HepG2 (cell line): ENCODE results near the gene CLPSL2. TPM values are rescaled to one million over a fixed set of nuclear protein-coding genes. Genes with fewer than 3 reads are reported as not detected.

Source experiments
- BCL3 ChIP-seq: sonication (generic); formaldehyde crosslinking; IDR thresholded peaks from 2 replicates; pipeline ENCODE4 v1.5.1; 2020; ENCODE audit warnings: mild to moderate bottlenecking, missing genetic modification reagents, moderate library complexity
- CBX2 ChIP-seq, 2 experiments: fragments of 200-600 bp in 1 of 2; sonication (generic); formaldehyde crosslinking in 1 of 2; IDR thresholded peaks; 2 replicates each; pipeline versions ENCODE4 v1.7.0 to v1.8.1; 2018 to 2022; ENCODE audit warnings: low read depth in 2 of 2, low read length in 1 of 2, mild to moderate bottlenecking in 1 of 2, missing genetic modification reagents in 1 of 2
- DNMT1 ChIP-seq: sonication (generic); formaldehyde crosslinking; IDR thresholded peaks from 2 replicates; pipeline ENCODE4 v1.5.1; 2020; ENCODE audit warnings: mild to moderate bottlenecking, missing genetic modification reagents
- HMGXB3 ChIP-seq: sonication (generic); formaldehyde crosslinking; IDR thresholded peaks from 2 replicates; pipeline ENCODE4 v1.4.0; 2020; ENCODE audit warnings: missing genetic modification reagents, borderline replicate concordance
- HOXA3 ChIP-seq: sonication (generic); formaldehyde crosslinking; IDR thresholded peaks from 2 replicates; pipeline ENCODE4 v1.5.0; 2020; ENCODE audit warnings: missing genetic modification reagents
- IRF2 ChIP-seq: IDR thresholded peaks from 2 replicates; pipeline ENCODE4 v1.6.1; 2018; ENCODE audit warnings: missing genetic modification reagents, missing compliant biosample characterization
- KDM6A ChIP-seq: IDR thresholded peaks from 2 replicates; pipeline ENCODE4 v1.6.1; 2016; ENCODE audit warnings: low read depth
- NCOR1 ChIP-seq: fragments of 200-600 bp; sonication (generic); IDR thresholded peaks from 2 replicates; pipeline ENCODE4 v1.7.0; 2017; ENCODE audit warnings: antibody characterized with exemption, low read length, borderline replicate concordance
- NFYC ChIP-seq: IDR thresholded peaks from 2 replicates; pipeline ENCODE4 v1.6.1; 2016; ENCODE audit warnings: missing genetic modification reagents, missing compliant biosample characterization
- RBFOX2 ChIP-seq: fragments of 200-400 bp; formaldehyde crosslinking; IDR thresholded peaks from 2 replicates; pipeline ENCODE4 v1.6.1; 2017; ENCODE audit warnings: low read depth, mild to moderate bottlenecking, low read length
- SMAD3 ChIP-seq: sonication (generic); formaldehyde crosslinking; IDR thresholded peaks from 2 replicates; pipeline ENCODE4 v1.4.0; 2020; ENCODE audit warnings: missing genetic modification reagents
- STAT5B ChIP-seq: sonication (generic); formaldehyde crosslinking; IDR thresholded peaks from 2 replicates; pipeline ENCODE4 v1.4.0; 2020; ENCODE audit warnings: missing genetic modification reagents
- ZFX ChIP-seq: sonication (generic); formaldehyde crosslinking; IDR thresholded peaks from 2 replicates; pipeline ENCODE4 v1.4.0; 2020; ENCODE audit warnings: mild to moderate bottlenecking, low read depth, missing genetic modification reagents, moderate library complexity
- ZKSCAN5 ChIP-seq: sonication (generic); formaldehyde crosslinking; IDR thresholded peaks from 2 replicates; pipeline ENCODE4 v1.5.1; 2020; ENCODE audit warnings: mild to moderate bottlenecking, missing genetic modification reagents
- ZMYM4 ChIP-seq: sonication (generic); formaldehyde crosslinking; IDR thresholded peaks from 2 replicates; pipeline ENCODE4 v1.8.1; 2023; ENCODE audit warnings: mild to moderate bottlenecking, missing genetic modification reagents
- ZNF543 ChIP-seq: sonication (generic); formaldehyde crosslinking; IDR thresholded peaks from 2 replicates; pipeline ENCODE4 v1.4.0; 2020; ENCODE audit warnings: mild to moderate bottlenecking, missing genetic modification reagents
- ZNF552 ChIP-seq: sonication (generic); formaldehyde crosslinking; IDR thresholded peaks from 2 replicates; pipeline ENCODE4 v1.9.0; 2022; ENCODE audit warnings: missing genetic modification reagents, mild to moderate bottlenecking, borderline replicate concordance
- ZNF644 ChIP-seq: IDR thresholded peaks from 2 replicates; pipeline ENCODE4 v1.6.1; 2016; ENCODE audit warnings: low read depth
- ZNF75D ChIP-seq: sonication (generic); formaldehyde crosslinking; IDR thresholded peaks from 2 replicates; pipeline ENCODE4 v1.8.1; 2023; ENCODE audit warnings: missing genetic modification reagents, mild to moderate bottlenecking, borderline replicate concordance
- ZNF777 ChIP-seq: sonication (generic); formaldehyde crosslinking; IDR thresholded peaks from 2 replicates; pipeline ENCODE4 v1.4.0; 2020; ENCODE audit warnings: missing genetic modification reagents
- ZNF850 ChIP-seq: sonication (generic); formaldehyde crosslinking; conservative IDR thresholded peaks from 2 replicates; pipeline ENCODE4 v1.9.0; 2021; ENCODE audit warnings: mild to moderate bottlenecking, missing genetic modification reagents
- polyA plus RNA-seq, 8 experiments: library from polyadenylated mRNA; depleted of rRNA in 3 of 8; stranded (reverse) in 7 of 8; unstranded in 1 of 8; fragments of >200 nt; fragmentation: Illumina TruSeq in 4 of 8; extraction: Trizol in 4 of 8; gene quantifications; 2 replicates each; pipeline versions ENCODE4 v1.2.1 to v1.2.3, GENCODE V29; 2011 to 2016; ENCODE audit warnings: low read depth in 4 of 8, missing spikeins in 1 of 8, mixed read lengths in 1 of 8; ENCODE audit not compliant: insufficient read depth in 1 of 8
- total RNA-seq, 5 experiments: library from RNA; depleted of rRNA; stranded (reverse); fragments of >200 nt; fragmentation: Illumina TruSeq; extraction: Trizol; gene quantifications; 2 replicates each; pipeline ENCODE4 v1.2.3, GENCODE V29; 2016; ENCODE audit warnings: low read depth in 1 of 5
- TF ChIP-seq, protein P1 (sequence below): sonication (generic); formaldehyde crosslinking; IDR thresholded peaks from 2 replicates; pipeline ENCODE4 v1.4.0; 2020; ENCODE audit warnings: missing genetic modification reagents

The CLPSL2 gene
- total and polyA plus RNA-seq, 2 of the 13 experiments (the other 11 are each of a cell fraction or from before 2014, with no cell fraction given), result not detected

DNA sequence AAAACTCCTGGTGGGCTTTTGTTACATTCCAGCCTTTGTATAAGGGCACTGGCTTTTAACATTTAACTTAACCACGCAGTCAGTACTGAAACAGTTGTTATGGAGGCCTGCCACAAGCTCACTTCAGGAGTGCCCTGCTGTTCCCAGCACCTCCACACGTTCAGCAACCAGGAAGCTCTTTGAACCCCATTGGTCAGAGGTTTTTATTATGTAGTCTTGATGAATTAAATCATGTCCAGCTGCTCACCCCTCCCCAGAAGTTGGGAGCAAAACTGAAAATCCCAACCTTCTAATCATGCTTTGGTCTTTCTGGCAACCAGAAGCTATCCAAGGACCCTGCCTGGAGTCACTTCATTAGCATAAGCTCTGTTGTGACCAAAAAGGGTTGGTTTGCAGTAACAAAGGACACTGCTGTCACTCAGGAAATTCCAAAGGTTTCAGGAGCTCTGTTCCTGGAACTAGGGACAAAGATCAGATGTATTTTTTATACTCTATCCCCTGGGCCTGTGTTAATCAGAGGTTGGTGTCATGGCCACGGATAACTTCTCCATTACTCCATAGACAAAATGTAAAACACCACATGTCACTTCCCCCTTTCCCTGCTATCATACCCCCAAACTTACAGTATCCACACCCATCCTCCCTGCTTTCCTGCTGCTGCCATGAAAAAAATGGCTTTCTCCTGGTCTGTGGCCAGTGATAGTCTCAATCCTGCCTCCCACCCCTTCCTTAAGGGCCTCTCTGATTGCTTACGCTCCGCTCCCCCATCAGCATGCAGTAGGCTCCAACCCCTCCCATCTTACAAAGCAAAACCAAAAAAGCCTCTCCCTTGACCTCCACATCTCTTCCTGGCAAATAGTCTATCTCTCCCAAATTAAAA, 36.5 kb upstream of the CLPSL2 start (continued):
- TF ChIP-seq HMGXB3, result no peak
- TF ChIP-seq IRF2 (CRISPR knock-in tag), result 0 out of 2 replicates have a peak, but pooled peaks have one; percentile 53
- no peak for TF ChIP-seq ZKSCAN5 (CRISPR knock-in tag)
- TF ChIP-seq NCOR1, result peak; percentile 89
- 0 out of 2 replicates have a peak, but pooled peaks have one; percentile 40 for TF ChIP-seq ZNF552 (CRISPR knock-in tag)
- no peak for TF ChIP-seq SMAD3 (CRISPR knock-in tag)
- TF ChIP-seq ZNF644, result no peak; the same call in 1 of the 2 replicates
- no peak for TF ChIP-seq DNMT1 (CRISPR knock-in tag)
- TF ChIP-seq, protein P1, sequence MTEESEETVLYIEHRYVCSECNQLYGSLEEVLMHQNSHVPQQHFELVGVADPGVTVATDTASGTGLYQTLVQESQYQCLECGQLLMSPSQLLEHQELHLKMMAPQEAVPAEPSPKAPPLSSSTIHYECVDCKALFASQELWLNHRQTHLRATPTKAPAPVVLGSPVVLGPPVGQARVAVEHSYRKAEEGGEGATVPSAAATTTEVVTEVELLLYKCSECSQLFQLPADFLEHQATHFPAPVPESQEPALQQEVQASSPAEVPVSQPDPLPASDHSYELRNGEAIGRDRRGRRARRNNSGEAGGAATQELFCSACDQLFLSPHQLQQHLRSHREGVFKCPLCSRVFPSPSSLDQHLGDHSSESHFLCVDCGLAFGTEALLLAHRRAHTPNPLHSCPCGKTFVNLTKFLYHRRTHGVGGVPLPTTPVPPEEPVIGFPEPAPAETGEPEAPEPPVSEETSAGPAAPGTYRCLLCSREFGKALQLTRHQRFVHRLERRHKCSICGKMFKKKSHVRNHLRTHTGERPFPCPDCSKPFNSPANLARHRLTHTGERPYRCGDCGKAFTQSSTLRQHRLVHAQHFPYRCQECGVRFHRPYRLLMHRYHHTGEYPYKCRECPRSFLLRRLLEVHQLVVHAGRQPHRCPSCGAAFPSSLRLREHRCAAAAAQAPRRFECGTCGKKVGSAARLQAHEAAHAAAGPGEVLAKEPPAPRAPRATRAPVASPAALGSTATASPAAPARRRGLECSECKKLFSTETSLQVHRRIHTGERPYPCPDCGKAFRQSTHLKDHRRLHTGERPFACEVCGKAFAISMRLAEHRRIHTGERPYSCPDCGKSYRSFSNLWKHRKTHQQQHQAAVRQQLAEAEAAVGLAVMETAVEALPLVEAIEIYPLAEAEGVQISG, result 0 out of 2 replicates have a peak, but pooled peaks have one; percentile 20
- peak; percentile 50 for TF ChIP-seq HOXA3 (CRISPR knock-in tag)
- TF ChIP-seq RBFOX2, result no peak
- TF ChIP-seq ZNF850, result no peak
- TF ChIP-seq STAT5B (CRISPR knock-in tag), result no peak
- TF ChIP-seq NFYC (CRISPR knock-in tag), result no peak; the same call in 1 of the 2 replicates
- TF ChIP-seq ZNF75D (CRISPR knock-in tag), result no peak
- 0 out of 2 replicates have a peak, but pooled peaks have one; percentile 25 for TF ChIP-seq ZNF543
- TF ChIP-seq ZNF777 (CRISPR knock-in tag), result 0 out of 2 replicates have a peak, but pooled peaks have one; percentile 19
- peak; percentile 48; the same call in 1 of the 2 replicates for TF ChIP-seq ZFX (CRISPR knock-in tag)
- TF ChIP-seq BCL3 (CRISPR knock-in tag), result no peak
- no peak for TF ChIP-seq CBX2 (IDR thresholded peaks at IDR 0.05; ENCODE audit: low read depth, low read length)
- no peak for TF ChIP-seq CBX2 (CRISPR knock-in tag; IDR thresholded peaks at IDR 0.05; ENCODE audit: low read depth)
- peak; percentile 70 for TF ChIP-seq KDM6A (CRISPR knock-in tag)
- peak; percentile 39; the same call in 1 of the 2 replicates for TF ChIP-seq ZMYM4 (CRISPR knock-in tag)
